Kidney epithelial cell (primary cell): ENCODE results near the gene HEYL. TPM values are rescaled to one million over a fixed set of nuclear protein-coding genes. Genes with fewer than 3 reads are reported as not detected.
A peak's percentile ranks its signal among the peaks of the same experiment; 100 is the strongest.

Experiments
- DNase-seq: peaks from one replicate; pipeline ENCODE4 v3.0.0-alpha.2; 2010; ENCODE audit warnings: low read depth
- H3K27me3 ChIP-seq: 2 replicates; pipeline ENCODE4 v1.6.0; 2011; ENCODE audit warnings: low read length; ENCODE audit not compliant: control insufficient read depth, insufficient read depth
- H3K36me3 ChIP-seq: 2 replicates; pipeline ENCODE4 v1.5.1; 2011; ENCODE audit warnings: low read length; ENCODE audit not compliant: control insufficient read depth, insufficient read depth
- H3K4me3 ChIP-seq: 2 replicates; pipeline ENCODE4 v1.5.1; 2011; ENCODE audit warnings: low read depth, mild to moderate bottlenecking, control low read depth, low read length
- total RNA-seq: library from RNA; depleted of rRNA; stranded (reverse); fragments of >200 nt; gene quantifications from 2 replicates; pipeline ENCODE4 v1.2.3, GENCODE V29; 2015
- TF ChIP-seq, protein P1 (sequence below): IDR thresholded peaks from 2 replicates; pipeline ENCODE4 v1.5.1; 2011; ENCODE audit warnings: mild to moderate bottlenecking, moderate library complexity, low read length, control low read depth, inconsistent platforms; ENCODE audit not compliant: insufficient read depth, poor library complexity, severe bottlenecking

The HEYL gene
- total RNA-seq, 1 donor from 2014 or later = 4.8 TPM

DNA sequence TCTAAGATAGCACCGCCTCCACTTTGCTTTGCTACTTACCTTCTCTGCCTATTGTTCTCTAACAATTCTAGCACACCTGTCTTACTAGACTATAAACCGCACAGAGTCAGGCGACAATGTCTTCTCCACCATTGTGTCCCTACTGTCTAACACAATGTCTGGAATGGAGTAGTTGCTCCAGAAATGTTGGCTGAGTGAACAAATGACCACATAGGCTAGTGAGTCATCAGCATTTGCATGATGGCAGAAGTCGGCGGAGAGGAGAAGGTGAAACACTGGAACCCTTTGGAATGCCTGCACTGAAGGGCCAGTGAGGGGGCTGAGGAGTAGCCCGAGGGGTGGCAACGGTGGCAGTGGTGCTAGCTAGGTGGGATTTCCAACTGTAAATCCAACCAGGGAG lies 48.9 kb downstream of the HEYL start:
- Histone ChIP-seq H3K27me3 (peaks cover 7% of the 10 kb centered on the region), H3K4me3 (no peak overlapping the region), H3K36me3 (no peaks in the 10 kb centered on the region)
- no peak for DNase-seq
- TF ChIP-seq, protein P1, sequence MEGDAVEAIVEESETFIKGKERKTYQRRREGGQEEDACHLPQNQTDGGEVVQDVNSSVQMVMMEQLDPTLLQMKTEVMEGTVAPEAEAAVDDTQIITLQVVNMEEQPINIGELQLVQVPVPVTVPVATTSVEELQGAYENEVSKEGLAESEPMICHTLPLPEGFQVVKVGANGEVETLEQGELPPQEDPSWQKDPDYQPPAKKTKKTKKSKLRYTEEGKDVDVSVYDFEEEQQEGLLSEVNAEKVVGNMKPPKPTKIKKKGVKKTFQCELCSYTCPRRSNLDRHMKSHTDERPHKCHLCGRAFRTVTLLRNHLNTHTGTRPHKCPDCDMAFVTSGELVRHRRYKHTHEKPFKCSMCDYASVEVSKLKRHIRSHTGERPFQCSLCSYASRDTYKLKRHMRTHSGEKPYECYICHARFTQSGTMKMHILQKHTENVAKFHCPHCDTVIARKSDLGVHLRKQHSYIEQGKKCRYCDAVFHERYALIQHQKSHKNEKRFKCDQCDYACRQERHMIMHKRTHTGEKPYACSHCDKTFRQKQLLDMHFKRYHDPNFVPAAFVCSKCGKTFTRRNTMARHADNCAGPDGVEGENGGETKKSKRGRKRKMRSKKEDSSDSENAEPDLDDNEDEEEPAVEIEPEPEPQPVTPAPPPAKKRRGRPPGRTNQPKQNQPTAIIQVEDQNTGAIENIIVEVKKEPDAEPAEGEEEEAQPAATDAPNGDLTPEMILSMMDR = no peak

DNA sequence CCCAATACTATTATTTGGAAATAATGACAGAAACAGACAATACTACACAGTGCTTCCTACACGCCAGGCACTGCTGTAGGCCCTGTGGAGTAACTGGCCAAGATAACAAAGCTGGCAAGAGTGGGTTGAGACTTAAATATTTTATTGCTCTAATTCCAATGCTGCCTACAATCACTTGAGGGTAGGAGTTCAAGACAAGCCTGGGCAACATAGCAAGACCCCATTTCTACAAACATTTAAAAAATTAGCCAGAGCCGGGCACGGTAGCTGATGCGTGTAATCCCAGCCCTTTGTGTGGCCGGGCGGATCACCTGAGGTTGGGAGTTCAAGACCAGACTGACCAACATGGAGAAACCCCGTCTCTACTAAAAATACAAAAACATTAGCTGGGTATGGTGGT lies 53.5 kb downstream of the HEYL start:
- no peak for DNase-seq
- no peaks in the 10 kb centered on the region for H3K36me3 ChIP-seq
- no peaks in the 10 kb centered on the region for H3K27me3 ChIP-seq
- TF ChIP-seq, protein P1 = no peak
- no peak overlapping the region for H3K4me3 ChIP-seq

DNA sequence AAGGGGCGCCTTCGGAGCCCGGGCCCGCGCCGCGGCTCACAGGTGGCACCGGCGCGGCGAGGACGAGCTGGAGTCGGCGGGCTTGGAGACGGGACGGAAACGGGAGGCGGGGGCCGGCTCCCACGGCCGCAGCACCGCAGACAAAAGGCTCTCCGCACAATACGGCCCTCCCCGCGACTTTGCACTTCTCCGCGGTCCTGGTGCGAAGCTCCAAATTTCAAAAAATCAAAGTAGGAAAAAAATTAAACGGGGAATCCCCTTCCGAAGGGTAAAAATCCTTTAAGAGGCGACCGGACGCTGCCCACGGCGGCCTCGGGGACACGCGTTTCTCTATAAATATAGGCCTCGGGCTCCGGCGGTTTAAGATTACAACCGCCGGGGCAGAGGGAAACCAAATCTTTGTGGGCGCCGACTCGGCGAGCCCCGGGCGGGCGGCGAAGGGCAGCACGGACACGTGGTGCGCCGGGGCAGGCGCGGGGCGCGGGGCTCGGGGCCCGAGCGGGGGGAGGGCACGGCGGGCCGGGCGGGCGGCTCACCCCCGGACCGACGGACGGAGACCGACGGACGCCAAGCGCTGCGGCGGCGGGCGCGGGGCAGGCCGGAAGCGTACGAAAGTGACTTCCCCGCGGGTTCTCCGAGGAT lies 63.3 kb downstream of the HEYL start:
- no peaks in the 10 kb centered on the region for H3K27me3 ChIP-seq
- H3K36me3 ChIP-seq = no peaks in the 10 kb centered on the region
- TF ChIP-seq, protein P1 = no peak
- H3K4me3 ChIP-seq = peak overlapping the region; percentile 89
- DNase-seq = no peak

DNA sequence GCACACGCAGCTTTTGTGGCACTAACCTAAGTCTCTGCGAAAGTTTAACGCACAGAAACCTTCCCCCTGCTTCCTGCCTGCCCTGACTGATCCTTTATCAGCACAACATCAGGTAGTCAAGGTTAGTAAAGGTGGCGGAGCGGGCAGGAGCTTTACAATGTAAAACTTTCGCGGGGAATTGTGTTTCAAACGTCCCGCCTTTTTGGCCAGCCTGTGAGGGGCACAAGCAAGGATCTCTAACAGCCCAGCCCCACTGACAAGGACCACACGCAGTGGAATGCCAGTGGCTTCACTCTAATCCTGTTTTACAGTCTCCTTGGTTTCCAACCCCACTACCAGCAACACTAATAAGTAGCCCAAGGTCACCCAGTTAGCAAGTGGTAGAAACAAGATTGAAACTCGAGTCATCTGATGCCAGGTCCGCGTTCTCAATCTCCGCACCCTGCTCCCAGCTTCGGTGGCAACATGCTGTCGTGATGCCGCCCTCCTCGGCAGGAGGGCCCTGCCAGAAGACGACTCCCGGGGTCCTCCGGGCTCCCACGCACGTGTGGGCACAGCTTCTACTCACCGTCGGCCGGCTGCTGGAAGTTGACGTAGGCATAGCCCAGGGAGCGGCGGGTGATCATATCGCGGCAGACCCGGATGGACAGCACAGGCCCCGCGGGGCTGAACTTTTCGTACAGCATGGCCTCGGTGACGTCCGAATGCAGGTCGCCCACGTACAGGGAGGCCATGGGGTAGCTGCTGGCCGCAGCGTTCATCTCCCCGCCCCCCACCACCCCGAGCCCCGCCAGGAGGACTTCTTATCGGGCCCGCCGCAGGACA lies 64.0 kb downstream of the HEYL start:
- Histone ChIP-seq H3K36me3 (peaks cover 1% of the 10 kb centered on the region), H3K4me3 (peak overlapping the region; percentile 89), H3K27me3 (no peaks in the 10 kb centered on the region)
- TF ChIP-seq, protein P1 = no peak
- no peak for DNase-seq

DNA sequence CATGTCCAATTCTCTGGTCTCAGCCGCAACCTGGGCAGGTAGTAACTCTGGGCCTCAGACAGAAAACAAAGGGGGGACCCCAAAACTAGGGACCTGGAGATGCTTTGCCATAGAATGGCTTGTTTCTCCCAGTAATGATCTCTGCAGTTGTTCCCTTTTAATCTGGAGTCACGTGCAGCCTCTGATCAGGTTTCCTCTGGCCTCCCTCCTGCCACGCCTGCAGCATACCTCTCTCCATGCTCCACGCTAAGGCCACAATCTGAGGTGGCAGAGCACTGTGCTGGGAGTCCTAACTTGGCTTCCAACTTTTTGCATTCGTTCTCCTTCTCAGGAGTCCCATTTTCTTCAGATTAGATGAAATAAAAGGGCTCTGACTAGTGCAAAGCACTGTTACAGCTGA lies 64.8 kb downstream of the HEYL start:
- TF ChIP-seq, protein P1 = no peak
- DNase-seq = no peak
- H3K36me3 ChIP-seq = peaks cover 1% of the 10 kb centered on the region

More for the DNA sequence above, 64.8 kb downstream of the HEYL start:
- peak overlapping the region; percentile 89 for H3K4me3 ChIP-seq
- no peaks in the 10 kb centered on the region for H3K27me3 ChIP-seq

Other genes with a start within 250 kb of the HEYL start
- 0.58 and 1.7 TPM in 2 replicates for gene BMP8A, start 148.0 kb downstream of the HEYL start, total RNA-seq
- 241 and 272 TPM in 2 replicates for gene PABPC4, start 62.9 kb downstream of the HEYL start, total RNA-seq
- not detected in 2 replicates for gene NT5C1A, start 32.5 kb upstream of the HEYL start, total RNA-seq
- 0.27 and 0.84 TPM in 2 replicates for gene HPCAL4, start 51.8 kb upstream of the HEYL start, total RNA-seq
- 58.2 and 60.0 TPM in 2 replicates for gene PPIE, start 99.2 kb upstream of the HEYL start, total RNA-seq
- gene OXCT2, start 131.7 kb upstream of the HEYL start, total RNA-seq = 5.9 and 7.0 TPM in 2 replicates
- 2.8 and 4.3 TPM in 2 replicates for gene BMP8B, start 149.2 kb upstream of the HEYL start, total RNA-seq
- 16.4 and 22.2 TPM in 2 replicates for gene TRIT1, start 243.9 kb upstream of the HEYL start, total RNA-seq